HepG2 (cell line): Measurements from ENCODE around the gene ZDHHC18. TPM values are rescaled to one million over a fixed set of nuclear protein-coding genes. Genes with fewer than 3 reads are reported as not detected.

Source experiments
- FLYWCH1 ChIP-seq: sonication (generic); formaldehyde crosslinking; IDR thresholded peaks from 2 replicates; pipeline ENCODE4 v1.8.1; 2023; ENCODE audit warnings: mild to moderate bottlenecking, missing genetic modification reagents
- FOXK1 ChIP-seq: sonication (generic); formaldehyde crosslinking; IDR thresholded peaks from 2 replicates; pipeline ENCODE4 v1.4.0; 2020; ENCODE audit warnings: low read depth, missing genetic modification reagents, borderline replicate concordance
- KDM1A ChIP-seq: IDR thresholded peaks from 2 replicates; pipeline ENCODE4 v1.6.1; 2016; ENCODE audit warnings: missing compliant biosample characterization
- LCORL ChIP-seq, 2 experiments: fragments of 450-650 bp in 1 of 2; sonication (generic) in 1 of 2; formaldehyde crosslinking in 1 of 2; IDR thresholded peaks; 2 replicates each; pipeline versions ENCODE4 v1.5.0 to v1.6.1; 2017 to 2020; ENCODE audit warnings: antibody characterized with exemption in 1 of 2, missing genetic modification reagents in 1 of 2
- MED13 ChIP-seq: sonication (generic); formaldehyde crosslinking; IDR thresholded peaks from 2 replicates; pipeline ENCODE4 v1.5.0; 2020; ENCODE audit warnings: missing genetic modification reagents
- NFKB2 ChIP-seq: sonication (generic); formaldehyde crosslinking; IDR thresholded peaks from 2 replicates; pipeline ENCODE4 v1.4.0; 2020; ENCODE audit warnings: missing genetic modification reagents, borderline replicate concordance
- TARDBP ChIP-seq: sonication (generic); formaldehyde crosslinking; IDR thresholded peaks from 2 replicates; pipeline ENCODE4 v1.8.0; 2022; ENCODE audit warnings: mild to moderate bottlenecking, missing genetic modification reagents
- ZKSCAN5 ChIP-seq: sonication (generic); formaldehyde crosslinking; IDR thresholded peaks from 2 replicates; pipeline ENCODE4 v1.5.1; 2020; ENCODE audit warnings: mild to moderate bottlenecking, missing genetic modification reagents
- polyA plus RNA-seq, 8 experiments: library from polyadenylated mRNA; depleted of rRNA in 3 of 8; stranded (reverse) in 7 of 8; unstranded in 1 of 8; fragments of >200 nt; fragmentation: Illumina TruSeq in 4 of 8; extraction: Trizol in 4 of 8; gene quantifications; 2 replicates each; pipeline versions ENCODE4 v1.2.1 to v1.2.3, GENCODE V29; 2011 to 2016; ENCODE audit warnings: low read depth in 4 of 8, missing spikeins in 1 of 8, mixed read lengths in 1 of 8; ENCODE audit not compliant: insufficient read depth in 1 of 8
- total RNA-seq, 5 experiments: library from RNA; depleted of rRNA; stranded (reverse); fragments of >200 nt; fragmentation: Illumina TruSeq; extraction: Trizol; gene quantifications; 2 replicates each; pipeline ENCODE4 v1.2.3, GENCODE V29; 2016; ENCODE audit warnings: low read depth in 1 of 5
- TF ChIP-seq, protein P1 (sequence below): sonication (generic); formaldehyde crosslinking; IDR thresholded peaks from 2 replicates; pipeline ENCODE4 v1.8.0; 2023; ENCODE audit warnings: mild to moderate bottlenecking, missing genetic modification reagents
- TF ChIP-seq, protein P2 (sequence below): fragments of 450-650 bp; IDR thresholded peaks from 2 replicates; pipeline ENCODE4 v1.6.1; 2017; ENCODE audit warnings: mild to moderate bottlenecking
- TF ChIP-seq, protein P3 (sequence below): sonication (generic); formaldehyde crosslinking; IDR thresholded peaks from 2 replicates; pipeline ENCODE4 v1.5.0; 2020; ENCODE audit warnings: mild to moderate bottlenecking, missing genetic modification reagents, borderline replicate concordance
- TF ChIP-seq, protein P4 (sequence below): sonication (generic); formaldehyde crosslinking; IDR thresholded peaks from 2 replicates; pipeline ENCODE4 v1.5.0; 2020; ENCODE audit warnings: missing genetic modification reagents
- TF ChIP-seq, protein P5 (sequence below): sonication (generic); formaldehyde crosslinking; IDR thresholded peaks from 2 replicates; pipeline ENCODE4 v1.4.0; 2020; ENCODE audit warnings: mild to moderate bottlenecking, missing genetic modification reagents, borderline replicate concordance

The ZDHHC18 gene
- total and polyA plus RNA-seq, 2 of the 13 experiments (the other 11 are each of a cell fraction or from before 2014, with no cell fraction given), result 13.2 to 35.3 TPM

DNA sequence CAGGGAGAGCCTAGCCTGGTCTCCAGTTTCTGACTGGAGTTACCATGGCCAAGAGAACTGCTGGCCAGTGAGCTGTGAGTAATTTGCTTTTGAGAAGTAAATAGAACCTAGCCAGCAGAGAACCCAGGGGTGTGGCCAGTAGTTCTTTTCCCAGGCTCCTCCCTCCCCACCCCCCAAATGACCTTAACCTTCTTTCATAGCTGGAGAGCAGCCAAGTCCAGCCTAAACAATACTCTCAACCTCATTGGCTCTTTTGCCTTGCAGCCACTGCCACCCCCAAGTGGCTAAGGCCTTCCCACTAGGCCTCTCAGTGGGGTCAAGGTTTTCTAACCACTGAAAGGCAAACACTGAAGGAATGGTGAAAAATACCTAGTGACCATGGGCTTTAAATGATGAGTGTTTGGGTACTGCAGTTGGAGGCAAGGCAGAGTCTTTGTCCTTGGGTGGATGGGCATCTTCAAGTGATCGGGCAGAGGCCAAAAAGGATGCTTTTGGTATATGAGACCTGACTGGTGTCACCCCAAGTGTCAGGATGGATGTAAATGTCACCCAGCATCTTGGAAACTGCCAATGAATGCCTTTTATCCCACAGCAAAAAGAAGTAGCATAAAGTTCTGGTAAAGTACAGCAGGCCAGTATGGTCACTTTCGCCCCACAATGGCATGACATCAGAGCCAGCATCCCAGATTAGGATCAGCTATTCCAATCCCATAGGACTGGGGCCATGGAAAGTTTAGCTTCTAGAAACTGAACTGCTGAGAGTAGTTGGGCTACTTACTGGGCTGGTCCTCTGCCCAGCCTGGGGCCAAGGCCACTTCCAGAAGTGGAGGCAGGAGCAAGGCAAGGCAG is 42.2 kb upstream of the ZDHHC18 start (continued):
- TF ChIP-seq, protein P1, sequence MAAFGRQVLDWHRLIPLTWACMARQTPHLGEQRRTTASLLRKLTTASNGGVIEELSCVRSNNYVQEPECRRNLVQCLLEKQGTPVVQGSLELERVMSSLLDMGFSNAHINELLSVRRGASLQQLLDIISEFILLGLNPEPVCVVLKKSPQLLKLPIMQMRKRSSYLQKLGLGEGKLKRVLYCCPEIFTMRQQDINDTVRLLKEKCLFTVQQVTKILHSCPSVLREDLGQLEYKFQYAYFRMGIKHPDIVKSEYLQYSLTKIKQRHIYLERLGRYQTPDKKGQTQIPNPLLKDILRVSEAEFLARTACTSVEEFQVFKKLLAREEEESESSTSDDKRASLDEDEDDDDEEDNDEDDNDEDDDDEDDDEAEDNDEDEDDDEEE (CRISPR knock-in tag), result no peak
- TF ChIP-seq FOXK1 (CRISPR knock-in tag) (peak; percentile 69; the same call in 1 of the 2 replicates), TARDBP (CRISPR knock-in tag) (peak; percentile 82), LCORL (IDR thresholded peaks at IDR 0.05) (peak; percentile 98), LCORL (CRISPR knock-in tag; IDR thresholded peaks at IDR 0.05) (peak; percentile 89), FLYWCH1 (CRISPR knock-in tag) (no peak), ZKSCAN5 (no peak), MED13 (CRISPR knock-in tag) (no peak), NFKB2 (CRISPR knock-in tag) (no peak), KDM1A (CRISPR knock-in tag) (peak; percentile 41; the same call in 1 of the 2 replicates)
- TF ChIP-seq, protein P2, sequence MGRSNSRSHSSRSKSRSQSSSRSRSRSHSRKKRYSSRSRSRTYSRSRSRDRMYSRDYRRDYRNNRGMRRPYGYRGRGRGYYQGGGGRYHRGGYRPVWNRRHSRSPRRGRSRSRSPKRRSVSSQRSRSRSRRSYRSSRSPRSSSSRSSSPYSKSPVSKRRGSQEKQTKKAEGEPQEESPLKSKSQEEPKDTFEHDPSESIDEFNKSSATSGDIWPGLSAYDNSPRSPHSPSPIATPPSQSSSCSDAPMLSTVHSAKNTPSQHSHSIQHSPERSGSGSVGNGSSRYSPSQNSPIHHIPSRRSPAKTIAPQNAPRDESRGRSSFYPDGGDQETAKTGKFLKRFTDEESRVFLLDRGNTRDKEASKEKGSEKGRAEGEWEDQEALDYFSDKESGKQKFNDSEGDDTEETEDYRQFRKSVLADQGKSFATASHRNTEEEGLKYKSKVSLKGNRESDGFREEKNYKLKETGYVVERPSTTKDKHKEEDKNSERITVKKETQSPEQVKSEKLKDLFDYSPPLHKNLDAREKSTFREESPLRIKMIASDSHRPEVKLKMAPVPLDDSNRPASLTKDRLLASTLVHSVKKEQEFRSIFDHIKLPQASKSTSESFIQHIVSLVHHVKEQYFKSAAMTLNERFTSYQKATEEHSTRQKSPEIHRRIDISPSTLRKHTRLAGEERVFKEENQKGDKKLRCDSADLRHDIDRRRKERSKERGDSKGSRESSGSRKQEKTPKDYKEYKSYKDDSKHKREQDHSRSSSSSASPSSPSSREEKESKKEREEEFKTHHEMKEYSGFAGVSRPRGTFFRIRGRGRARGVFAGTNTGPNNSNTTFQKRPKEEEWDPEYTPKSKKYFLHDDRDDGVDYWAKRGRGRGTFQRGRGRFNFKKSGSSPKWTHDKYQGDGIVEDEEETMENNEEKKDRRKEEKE, result no peak
- TF ChIP-seq, protein P3, sequence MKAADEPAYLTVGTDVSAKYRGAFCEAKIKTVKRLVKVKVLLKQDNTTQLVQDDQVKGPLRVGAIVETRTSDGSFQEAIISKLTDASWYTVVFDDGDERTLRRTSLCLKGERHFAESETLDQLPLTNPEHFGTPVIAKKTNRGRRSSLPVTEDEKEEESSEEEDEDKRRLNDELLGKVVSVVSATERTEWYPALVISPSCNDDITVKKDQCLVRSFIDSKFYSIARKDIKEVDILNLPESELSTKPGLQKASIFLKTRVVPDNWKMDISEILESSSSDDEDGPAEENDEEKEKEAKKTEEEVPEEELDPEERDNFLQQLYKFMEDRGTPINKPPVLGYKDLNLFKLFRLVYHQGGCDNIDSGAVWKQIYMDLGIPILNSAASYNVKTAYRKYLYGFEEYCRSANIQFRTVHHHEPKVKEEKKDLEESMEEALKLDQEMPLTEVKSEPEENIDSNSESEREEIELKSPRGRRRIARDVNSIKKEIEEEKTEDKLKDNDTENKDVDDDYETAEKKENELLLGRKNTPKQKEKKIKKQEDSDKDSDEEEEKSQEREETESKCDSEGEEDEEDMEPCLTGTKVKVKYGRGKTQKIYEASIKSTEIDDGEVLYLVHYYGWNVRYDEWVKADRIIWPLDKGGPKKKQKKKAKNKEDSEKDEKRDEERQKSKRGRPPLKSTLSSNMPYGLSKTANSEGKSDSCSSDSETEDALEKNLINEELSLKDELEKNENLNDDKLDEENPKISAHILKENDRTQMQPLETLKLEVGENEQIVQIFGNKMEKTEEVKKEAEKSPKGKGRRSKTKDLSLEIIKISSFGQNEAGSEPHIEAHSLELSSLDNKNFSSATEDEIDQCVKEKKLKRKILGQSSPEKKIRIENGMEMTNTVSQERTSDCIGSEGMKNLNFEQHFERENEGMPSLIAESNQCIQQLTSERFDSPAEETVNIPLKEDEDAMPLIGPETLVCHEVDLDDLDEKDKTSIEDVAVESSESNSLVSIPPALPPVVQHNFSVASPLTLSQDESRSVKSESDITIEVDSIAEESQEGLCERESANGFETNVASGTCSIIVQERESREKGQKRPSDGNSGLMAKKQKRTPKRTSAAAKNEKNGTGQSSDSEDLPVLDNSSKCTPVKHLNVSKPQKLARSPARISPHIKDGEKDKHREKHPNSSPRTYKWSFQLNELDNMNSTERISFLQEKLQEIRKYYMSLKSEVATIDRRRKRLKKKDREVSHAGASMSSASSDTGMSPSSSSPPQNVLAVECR, result peak; percentile 67; the same call in 1 of the 2 replicates
- TF ChIP-seq, protein P4, sequence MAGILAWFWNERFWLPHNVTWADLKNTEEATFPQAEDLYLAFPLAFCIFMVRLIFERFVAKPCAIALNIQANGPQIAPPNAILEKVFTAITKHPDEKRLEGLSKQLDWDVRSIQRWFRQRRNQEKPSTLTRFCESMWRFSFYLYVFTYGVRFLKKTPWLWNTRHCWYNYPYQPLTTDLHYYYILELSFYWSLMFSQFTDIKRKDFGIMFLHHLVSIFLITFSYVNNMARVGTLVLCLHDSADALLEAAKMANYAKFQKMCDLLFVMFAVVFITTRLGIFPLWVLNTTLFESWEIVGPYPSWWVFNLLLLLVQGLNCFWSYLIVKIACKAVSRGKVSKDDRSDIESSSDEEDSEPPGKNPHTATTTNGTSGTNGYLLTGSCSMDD (CRISPR knock-in tag), result no peak
- TF ChIP-seq, protein P5, sequence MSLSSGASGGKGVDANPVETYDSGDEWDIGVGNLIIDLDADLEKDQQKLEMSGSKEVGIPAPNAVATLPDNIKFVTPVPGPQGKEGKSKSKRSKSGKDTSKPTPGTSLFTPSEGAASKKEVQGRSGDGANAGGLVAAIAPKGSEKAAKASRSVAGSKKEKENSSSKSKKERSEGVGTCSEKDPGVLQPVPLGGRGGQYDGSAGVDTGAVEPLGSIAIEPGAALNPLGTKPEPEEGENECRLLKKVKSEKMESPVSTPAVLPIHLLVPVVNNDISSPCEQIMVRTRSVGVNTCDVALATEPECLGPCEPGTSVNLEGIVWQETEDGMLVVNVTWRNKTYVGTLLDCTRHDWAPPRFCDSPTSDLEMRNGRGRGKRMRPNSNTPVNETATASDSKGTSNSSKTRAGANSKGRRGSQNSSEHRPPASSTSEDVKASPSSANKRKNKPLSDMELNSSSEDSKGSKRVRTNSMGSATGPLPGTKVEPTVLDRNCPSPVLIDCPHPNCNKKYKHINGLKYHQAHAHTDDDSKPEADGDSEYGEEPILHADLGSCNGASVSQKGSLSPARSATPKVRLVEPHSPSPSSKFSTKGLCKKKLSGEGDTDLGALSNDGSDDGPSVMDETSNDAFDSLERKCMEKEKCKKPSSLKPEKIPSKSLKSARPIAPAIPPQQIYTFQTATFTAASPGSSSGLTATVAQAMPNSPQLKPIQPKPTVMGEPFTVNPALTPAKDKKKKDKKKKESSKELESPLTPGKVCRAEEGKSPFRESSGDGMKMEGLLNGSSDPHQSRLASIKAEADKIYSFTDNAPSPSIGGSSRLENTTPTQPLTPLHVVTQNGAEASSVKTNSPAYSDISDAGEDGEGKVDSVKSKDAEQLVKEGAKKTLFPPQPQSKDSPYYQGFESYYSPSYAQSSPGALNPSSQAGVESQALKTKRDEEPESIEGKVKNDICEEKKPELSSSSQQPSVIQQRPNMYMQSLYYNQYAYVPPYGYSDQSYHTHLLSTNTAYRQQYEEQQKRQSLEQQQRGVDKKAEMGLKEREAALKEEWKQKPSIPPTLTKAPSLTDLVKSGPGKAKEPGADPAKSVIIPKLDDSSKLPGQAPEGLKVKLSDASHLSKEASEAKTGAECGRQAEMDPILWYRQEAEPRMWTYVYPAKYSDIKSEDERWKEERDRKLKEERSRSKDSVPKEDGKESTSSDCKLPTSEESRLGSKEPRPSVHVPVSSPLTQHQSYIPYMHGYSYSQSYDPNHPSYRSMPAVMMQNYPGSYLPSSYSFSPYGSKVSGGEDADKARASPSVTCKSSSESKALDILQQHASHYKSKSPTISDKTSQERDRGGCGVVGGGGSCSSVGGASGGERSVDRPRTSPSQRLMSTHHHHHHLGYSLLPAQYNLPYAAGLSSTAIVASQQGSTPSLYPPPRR (CRISPR knock-in tag), result peak; percentile 81; the same call in 1 of the 2 replicates
